ENCODE results near the gene BTBD10.
A peak's percentile ranks its signal among the peaks of the same experiment; 100 is the strongest.

The BTBD10 gene

DNA sequence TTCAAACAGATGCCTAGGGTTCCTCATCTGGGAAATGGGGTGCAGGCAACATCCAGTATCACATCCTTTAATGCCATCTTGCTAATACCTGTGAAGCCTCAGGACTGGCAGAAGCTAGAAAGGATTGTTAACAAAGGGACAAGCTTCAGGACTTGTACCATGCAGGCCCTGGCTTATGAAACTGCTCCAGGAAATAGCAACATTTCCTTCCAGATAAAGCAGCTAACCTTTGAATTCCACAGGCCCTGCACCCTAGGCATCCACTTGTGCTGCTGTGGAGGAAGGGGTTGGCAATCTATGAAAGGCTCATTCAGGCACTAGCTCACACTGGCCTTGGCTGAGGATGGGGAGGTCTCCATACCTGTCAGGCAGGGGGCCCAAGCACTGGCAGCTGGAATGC is 87.2 kb downstream of the BTBD10 start:
- no peak for DNase-seq (ENCODE audit: low spot score)

DNA sequence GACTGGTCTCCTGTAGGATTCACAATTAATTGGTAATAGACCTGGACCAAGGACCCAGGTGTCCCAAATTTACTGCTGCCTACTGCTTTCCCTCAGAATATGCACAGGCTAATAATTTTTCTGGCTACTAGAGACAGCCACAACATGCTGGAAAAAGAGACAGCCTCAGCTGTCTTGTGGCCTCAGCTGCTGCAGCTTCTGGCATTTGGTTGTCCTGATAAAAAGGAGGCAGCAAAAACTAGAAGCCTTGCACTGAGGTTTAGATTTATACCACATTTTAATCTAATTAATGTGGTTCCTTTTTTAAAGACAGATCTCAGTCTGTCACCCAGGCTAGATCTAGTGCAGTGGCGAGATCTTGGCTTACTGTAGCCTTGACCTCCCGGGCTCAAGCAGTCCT is 89.8 kb downstream of the BTBD10 start:
- no peak for DNase-seq (ENCODE audit: low spot score)

DNA sequence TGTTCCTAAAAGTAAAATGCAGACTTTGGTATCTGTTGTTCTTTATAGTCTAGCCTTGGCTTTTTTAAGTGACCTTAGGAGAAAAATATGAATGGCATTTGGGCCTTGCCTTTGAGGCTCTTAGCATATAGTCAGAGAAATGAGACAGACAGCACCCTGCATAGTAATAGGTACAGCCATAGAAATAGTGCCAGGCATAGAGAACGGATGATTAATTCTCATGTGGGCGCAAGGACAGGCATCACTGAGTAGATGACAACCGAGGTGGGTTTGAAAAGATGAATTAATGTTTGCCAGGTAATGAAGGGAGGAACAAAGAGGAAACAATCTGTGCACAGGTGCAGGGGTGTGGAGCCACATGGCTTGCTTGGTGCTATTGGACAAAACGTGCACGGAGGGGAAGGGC is 95.0 kb downstream of the BTBD10 start:
- DNase-seq (ENCODE audit: low spot score): no peak

DNA sequence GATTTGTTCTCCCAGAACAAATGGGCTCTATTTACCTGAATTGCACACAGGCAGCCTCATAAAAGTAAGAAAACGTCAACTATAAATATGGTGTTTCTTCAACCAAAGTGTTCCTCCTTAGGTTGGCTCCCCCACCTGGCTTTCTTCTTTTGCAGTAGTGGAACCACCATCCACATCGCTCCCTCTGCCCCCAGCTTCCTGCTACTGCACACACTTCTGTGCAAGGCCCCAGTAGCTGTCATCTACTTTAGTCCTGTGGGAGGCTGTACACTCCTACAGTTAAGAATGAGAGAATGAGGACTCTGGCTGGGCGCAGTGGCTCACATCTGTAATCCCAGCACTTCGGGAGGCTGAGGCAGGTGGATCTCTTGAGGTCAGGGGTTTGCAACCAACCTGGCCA is 95.9 kb downstream of the BTBD10 start:
- DNase-seq (ENCODE audit: low spot score): no peak

DNA sequence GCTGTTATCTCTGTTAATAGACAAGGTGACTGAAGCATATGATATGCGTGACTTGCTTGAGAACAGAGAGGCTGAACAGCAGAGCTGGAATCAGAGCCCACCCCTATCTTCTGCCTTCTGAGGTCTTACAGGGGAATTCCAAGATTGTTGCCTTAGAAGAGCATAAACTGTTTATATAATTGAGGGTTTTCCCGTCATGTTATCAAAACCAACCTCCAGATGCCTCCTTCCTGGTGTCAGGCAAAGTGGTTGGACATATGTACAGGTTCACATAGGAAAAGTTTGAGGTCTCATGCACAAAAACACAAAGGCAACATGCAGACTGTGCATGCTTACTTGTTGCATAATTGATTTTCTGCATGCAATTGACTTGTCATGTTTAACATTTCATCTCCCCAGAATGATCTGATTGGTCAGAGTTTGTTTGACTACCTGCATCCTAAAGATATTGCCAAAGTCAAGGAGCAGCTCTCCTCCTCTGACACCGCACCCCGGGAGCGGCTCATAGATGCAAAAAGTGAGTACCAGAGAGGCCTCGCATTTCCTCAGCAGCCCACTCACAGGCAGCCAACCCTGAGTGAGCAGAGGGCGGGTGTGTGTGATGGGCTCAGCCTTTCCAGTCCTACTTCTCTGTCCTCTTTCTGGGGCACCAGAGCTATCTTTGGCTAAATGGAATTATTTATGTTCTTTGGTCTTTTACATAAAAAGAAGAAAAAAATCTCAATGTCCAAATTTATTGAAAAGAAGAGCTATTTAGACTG is 96.6 kb downstream of the BTBD10 start:
- no peak for DNase-seq (ENCODE audit: low spot score)

DNA sequence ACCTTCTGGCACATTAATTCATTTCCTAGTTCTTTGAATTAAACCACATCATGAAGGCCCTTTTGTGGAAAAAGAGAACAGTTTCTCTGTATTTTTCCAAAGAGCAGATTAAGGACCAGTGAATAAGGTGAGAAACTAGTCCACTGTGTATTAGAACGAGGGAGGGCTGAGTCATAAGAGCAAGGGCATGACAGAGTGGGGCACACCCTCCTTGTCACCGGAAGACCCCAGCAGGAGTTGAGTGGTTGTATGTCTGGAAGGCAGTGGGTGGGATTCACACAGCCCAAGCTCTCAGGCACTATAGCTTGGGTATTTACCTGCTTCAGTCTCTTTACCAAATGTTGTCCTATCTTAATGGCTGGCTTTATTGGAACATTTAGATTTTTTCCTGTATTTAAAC is 98.6 kb downstream of the BTBD10 start:
- no peak for DNase-seq (ENCODE audit: low spot score)

DNA sequence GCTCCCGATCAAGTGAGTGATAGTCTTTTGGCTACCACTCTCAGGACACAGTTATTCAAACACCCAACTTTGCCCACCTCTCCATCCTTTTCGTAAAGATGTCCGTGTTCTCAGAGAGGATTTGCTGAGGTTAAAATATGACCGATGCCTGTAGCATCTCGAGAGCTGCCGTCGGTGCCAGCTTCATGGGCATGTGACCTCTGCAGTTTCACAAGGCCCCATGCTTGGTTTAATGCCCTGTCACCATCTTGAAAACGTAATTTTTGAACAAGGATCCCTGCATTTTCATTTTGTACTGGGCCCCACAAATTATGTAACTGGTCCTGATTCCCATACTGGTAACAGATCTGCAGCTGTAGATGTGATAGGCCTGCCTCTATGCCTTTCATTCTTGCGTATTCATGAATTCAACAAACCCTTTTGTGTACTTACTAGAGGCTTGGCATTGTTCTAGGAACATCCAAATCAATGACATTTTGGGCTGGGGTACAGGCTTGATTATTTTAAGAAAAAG is 100.4 kb downstream of the BTBD10 start:
- no peak for DNase-seq (ENCODE audit: low spot score)

DNA sequence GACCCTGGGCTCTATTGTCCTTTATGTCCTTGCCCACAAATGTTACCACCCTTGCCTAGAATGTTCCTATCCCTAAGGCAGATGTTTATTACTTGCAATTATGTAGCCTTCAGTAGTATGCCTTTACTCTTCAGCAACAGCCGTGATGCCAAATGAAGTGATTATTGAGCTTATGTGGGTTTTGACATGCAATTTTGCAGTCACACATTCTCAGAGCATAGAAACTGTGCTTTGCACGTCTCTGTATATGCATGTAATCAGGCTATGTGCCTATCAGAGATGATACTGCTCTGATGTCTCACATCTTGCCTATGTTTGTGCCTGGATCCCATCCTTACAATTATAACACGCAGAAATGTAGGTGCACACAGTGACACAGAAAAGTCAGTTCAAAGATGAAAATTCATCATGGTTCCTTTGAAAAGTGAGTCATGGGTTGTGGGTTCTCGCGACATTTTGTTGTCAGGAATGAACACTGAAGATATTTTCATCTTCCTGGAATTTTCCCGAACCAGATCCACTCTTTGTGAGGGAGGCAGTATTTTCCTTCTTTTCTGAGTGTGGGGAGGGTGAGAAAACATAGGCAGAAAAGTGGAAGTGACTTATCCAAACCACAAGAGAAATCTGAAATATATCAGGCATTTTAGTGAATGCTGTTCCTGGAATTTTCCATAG is 104.3 kb downstream of the BTBD10 start:
- DNase-seq (ENCODE audit: low spot score): no peak

DNA sequence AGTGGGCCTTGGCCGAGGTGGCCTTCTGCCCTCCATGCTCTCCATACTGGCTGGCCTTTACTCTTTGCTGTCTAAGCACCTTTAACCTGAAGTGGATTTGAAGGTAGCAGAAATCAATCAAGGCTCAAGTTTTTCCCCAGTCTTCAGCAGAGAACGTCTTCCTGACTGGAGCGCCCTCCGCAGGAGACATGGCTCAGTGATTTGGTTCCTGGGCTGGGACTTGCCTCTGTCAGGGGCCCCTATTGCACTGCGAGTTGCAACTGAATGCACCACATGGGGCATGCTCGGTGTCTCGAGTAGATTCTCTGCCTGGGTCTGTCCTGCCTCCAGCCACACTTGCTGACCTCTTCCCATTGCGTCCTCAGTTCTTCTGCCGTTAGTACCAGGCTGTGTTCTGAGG is 105.8 kb downstream of the BTBD10 start:
- no peak for DNase-seq (ENCODE audit: low spot score)

DNA sequence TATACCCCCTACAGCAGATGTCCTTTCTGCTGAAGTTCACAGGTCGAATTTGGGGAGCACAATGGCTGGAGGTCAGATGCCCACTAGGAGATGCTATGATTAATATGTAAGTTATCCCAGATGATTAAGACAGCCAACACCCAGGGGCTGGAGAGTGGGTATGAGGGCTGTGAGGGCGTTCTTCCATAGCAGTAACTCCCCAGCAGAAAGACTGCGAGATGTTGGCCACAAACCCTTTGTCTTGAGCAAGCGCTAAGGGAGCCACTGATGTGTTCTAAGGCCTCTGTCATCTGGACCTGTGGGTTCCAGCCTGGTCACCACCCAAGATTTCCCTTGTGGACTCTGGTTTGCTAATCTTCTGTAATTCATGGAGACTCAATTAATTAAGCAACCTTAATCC is 107.8 kb downstream of the BTBD10 start:
- DNase-seq (ENCODE audit: low spot score): no peak

DNA sequence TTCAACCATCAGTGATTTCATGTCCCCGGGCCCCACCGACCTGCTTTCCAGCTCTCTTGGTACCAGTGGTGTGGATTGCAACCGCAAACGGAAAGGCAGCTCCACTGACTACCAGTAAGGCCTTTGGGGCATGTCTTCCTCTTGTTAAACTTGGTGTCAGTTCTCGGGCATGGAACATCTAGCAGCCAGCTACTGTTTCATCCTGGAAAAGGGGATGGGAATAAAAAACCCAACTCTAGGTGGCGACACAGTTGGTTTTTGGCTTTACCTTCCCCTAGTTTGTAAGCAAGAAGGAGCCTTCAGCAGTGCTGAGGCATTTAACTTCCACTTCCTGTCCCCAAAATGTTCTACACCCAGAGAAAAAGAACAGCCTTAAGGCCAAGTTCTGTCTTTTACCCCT is 108.7 kb downstream of the BTBD10 start:
- DNase-seq (ENCODE audit: low spot score): peak; percentile 36

DNA sequence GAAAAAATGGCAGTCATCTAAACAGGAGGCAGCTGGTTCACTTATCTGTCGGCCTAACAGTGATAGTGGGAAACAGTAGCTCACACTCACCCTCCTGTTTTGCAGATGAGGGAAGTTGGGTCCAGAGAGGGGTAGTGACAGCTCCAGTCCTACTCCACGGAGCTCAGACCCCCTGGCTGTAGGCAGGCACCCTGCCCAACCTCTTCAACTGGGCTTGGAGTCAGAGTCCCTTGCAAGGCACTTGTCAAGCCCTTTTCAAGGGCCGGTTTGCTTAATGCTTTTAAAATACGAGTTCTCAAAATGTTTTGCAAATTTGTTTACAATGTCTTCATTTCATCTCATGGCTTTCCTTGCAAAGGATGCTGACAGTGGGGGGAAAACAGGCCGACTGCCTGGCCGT is 110.3 kb downstream of the BTBD10 start:
- no peak for DNase-seq (ENCODE audit: low spot score)

DNA sequence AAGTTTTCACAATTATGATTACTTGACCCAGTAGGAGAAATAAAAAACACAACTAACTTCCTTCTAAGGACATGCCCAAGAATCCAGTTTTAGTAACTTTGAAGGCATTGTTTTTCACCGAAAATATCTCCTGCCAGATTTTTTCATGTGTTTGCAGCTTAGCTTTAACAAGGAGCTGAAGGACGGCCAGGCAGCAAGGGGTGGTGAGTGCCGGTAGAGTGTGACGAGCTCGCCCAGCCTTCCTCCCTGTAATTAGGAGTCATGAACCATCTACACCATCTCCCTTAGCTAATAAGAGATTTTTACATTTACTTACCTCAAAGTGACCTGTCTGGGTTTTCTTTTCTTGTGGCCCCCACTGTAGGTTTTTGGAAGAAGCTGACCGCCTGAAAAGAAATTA is 113.4 kb downstream of the BTBD10 start:
- no peak for DNase-seq (ENCODE audit: low spot score)

DNA sequence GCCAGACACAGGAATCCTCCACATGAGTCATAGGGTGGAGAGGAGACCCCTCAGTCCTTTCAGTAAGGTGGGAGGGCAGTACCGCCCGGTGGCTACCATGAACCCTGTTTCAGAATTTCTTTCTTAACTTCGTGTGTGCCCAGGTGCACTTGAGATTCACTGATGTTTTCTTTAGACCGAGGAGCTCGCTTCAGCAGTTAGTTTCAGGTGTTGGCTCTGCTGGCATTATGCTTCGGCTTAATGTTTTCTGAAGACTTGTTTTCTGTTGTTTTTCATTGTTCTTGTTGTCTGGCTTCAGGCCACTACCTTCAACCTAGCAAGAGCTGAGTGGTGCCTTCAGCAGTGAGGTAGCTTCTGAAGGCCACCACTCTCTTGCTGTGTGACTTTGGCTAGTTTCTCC is 114.0 kb downstream of the BTBD10 start:
- DNase-seq (ENCODE audit: low spot score): no peak

DNA sequence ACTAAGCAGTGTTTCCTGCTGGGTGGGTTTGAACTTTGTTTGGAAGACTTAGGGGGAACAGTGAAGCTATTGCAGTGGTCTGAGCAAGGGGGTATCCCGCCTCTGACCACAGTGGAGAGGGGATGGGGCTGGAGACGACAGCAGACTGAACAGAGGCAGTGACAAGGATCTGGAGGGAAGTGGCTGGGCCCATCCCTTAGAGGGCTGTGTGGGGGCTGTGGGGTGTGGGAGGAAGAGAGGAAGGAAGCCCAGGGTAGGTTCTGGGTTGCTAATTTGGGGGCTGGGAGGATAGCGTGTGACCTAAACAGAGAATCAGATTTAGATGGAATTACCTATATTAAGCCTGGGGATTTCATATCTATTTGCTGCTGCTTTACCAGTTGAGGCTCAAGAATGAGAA is 114.7 kb downstream of the BTBD10 start:
- no peak for DNase-seq (ENCODE audit: low spot score)

DNA sequence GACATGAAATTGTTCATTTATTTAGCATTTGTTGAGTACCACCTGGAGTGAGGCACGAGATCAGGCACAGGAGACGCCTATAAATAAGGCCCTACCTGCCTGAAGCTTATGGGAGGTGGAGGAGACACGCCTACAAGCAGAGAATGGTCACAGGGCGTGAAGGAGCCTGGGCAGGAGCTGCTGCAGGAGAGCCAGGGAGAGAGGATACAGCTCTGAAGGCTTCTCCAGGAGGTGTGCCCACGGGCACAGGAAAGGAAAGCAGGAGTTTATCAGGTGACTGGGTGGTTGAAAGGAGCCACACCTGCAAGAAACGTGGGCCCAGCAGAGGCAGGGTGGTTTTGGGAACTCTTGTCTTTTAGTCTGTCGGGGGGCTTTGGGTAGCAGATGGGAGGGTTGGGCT is 115.1 kb downstream of the BTBD10 start:
- DNase-seq (ENCODE audit: low spot score): no peak

DNA sequence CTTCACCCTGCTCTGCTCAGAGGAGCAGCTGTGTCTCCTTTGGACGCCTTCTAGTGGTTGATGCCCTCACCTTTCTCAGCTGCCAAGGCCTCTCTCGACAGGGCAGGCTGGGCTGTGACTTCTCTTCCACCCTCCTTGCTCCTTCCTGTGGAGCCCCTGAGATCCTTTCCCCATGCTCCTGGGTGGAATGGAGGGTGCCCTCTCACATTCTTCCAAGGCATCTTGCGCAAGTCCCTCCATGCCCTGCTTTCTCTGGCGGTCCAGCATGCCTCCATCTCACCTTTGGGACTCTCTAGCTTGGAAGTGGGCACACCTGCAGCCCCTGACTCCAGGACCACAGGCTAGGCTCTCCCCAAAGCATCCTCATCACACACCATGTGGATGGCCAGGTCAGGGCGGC is 116.6 kb downstream of the BTBD10 start:
- no peak for DNase-seq (ENCODE audit: low spot score)

DNA sequence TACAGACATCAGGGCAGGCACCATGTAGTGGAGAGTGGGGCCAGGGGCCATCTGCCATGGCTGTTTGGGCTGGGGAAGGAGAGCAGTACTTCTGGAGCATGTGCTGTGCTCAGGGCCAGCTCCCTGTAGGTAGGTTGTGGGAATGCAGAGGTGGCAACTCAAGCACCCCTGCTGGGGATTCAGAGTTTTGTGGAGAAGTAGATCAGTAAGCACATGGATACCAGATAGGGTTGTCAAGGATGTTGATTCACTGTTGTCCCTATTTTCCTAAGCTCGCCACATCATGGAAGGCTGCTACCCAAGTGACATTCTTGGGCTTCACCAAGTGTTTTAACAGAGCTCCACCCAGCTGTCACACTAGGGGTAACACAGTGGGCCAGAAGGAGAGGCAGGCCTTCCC is 118.2 kb downstream of the BTBD10 start:
- DNase-seq (ENCODE audit: low spot score): no peak

DNA sequence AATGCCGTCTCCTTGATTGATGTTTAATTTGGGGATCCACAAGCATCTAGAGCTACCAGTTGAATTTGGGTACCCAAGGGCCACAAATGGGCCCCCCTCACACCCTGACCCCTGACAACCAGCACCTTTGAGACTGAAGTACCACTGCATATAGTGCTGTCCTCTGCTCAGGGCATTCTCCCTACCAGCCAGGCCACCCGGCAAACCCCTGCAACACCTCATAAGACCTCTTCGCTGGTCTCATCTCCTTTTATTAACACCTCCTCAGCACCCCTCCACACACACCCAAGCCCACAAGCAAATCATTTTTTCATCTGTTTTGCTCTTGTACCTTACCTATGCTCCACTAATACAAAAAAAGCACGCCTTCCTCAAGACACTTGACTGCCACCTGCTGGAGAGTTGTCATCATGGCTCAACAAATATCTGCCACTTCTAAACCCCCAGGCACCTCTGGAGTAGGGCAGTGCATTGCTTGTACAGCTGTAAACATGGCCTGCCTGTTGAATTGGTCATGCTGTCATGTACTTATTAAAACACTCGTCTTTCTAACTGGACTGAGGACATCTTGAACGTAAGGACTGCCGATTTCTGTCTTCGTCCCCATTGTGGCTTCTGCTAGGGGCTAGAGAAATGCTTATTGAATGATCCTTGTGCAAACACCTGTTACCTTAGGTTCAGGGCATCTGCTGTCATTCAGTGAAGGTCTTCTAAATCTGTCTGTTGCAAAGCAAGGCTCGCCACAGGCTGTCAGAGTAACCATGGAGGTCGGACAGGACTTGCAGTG is 118.9 kb downstream of the BTBD10 start:
- DNase-seq (ENCODE audit: low spot score): peak; percentile 69

DNA sequence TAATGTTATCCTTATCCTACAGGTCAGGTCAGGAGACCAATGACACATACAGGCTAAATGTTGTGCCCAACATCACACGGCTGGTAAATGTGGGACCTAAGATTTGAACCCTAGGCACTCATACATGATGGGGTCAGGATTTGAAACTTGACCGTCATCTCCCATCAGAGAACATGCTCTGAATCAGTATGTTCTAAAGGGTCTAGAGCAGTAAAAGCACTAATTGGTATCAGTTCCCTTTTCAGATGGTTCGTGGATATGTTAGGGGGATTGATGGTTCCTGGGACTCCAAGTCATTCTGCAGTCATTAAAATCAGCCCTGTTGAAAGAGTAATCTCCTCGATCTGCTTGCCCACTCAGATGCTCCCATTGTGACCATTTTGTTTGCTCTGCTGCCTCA is 120.0 kb downstream of the BTBD10 start:
- no peak for DNase-seq (ENCODE audit: low spot score)

DNA sequence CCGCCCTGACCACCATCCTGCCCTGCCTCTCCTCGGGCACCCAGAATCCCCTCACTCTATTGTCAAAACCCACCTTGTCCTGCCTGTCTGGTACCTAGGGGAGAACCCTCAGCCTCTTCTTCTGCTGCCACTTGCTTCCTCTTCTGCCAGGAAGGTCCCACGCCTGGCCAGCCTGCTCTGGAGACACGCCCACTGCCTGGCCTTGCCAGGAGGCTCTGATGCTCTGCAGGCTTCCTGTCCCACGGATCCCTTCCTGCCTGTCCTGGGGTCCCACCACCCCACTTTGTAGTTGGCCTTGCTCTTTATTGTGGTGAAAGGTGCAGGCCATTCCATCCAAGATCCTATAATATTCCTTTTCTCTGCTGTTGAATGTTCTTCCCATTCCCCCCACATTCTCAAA is 122.0 kb downstream of the BTBD10 start:
- DNase-seq (ENCODE audit: low spot score): no peak

DNA sequence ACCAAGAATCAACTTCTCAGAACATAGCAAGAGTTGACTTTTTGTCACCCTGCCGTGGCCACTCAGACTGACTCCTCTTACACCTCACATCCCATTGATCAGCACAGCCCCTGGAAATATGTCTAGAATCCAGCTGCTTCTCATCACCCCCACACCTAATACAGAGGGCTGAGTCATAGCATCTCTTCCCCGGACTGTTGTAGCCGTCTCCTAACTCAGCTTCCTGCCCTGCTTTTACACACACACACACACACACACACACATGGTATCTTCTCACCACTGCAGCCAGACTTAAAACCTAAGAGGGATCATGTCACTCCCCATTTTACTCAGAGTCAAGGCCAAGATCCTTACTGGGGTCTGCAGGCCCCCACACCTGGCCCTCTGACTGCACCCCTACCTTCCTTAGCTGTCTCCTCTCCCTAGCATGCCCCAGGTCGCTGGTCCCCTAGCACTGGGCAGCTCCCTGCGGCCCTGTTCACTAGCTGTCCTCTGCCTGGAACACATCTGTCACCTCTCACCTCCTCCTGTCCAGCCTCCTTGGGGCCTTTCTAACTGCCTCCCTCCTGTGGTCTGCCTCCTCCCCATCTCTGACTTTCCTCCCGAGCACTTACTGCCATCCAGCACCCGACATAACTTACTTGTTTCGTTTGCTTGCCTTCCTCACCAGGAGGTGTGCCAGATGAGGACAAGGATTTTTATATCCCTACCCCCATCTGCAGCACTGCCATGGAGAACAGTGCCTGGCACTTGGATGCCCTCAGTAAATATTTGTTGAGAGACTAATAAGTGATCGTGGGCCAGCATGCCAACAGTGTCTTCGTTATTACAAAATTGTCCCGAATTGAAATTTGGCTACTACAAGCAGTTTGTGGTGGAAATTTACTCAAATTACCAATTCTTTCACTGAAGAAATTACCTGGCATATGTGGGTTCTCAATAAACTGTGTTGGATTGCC is 123.5 kb downstream of the BTBD10 start:
- no peak for DNase-seq (ENCODE audit: low spot score)
